SIG-M5 (cell line): Measurements from ENCODE around the gene SNX30.

ENCODE experiments used
- DNase-seq: peaks from one replicate; lab custom pipeline; 2025; lab: John Stamatoyannopoulos, UW

The SNX30 gene

DNA sequence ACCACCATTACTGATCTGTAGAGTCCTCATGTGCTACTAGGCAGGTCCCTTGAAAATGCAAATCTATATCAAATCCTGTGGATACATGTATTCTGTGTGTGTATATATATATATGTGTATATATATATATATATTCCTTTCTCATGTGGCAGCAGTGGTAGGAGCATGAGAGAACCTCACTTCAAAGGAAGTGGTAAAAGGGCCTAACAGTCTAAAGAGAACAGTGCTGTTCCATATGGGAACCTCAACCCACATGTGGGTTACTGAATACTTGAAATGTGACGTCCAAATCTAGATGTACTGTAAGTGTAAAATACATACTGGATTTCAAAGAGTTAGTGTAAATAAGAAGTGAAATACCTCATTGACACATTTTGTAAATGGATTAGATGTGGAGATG, 134.8 kb downstream of the SNX30 start:
- no peak for DNase-seq

DNA sequence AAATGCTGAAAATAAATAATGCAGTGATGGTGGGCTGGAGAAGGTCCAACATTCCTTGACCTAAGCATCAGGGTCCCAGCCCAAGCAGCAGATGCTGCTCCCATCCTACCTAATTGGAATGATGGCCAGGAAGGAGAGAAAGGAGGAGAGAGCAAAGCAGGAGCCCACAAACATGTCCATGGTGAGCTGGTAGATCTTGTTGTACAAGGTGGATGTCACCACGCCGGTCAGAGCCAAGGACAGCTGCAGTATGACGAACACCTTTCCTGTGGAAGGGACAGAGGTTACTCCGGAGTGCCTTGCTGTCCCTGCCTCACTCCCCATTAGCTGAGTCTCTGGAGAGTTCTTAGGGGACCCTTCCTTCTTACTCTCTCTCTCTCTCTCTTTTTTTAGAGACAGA, 135.8 kb downstream of the SNX30 start:
- DNase-seq, result no peak

DNA sequence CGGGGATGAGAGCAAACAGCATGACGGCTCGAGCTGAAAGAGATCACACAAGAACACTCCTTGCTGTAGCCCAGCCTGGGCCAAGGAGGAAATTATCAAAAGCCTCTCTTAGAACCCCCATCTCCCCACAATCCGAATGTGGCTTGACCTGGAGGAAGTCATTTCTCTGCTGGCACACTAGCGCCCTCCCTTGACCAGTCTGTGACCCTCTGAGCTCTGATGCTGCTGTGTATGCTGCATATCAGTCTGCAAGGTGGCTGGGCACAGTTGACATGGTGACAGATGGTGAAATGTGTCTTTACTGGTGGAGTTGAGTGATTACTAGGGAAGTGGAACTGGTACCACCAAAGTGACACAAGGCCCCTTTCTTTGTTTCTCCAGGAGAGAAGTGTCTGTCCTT, 136.8 kb downstream of the SNX30 start:
- no peak for DNase-seq

DNA sequence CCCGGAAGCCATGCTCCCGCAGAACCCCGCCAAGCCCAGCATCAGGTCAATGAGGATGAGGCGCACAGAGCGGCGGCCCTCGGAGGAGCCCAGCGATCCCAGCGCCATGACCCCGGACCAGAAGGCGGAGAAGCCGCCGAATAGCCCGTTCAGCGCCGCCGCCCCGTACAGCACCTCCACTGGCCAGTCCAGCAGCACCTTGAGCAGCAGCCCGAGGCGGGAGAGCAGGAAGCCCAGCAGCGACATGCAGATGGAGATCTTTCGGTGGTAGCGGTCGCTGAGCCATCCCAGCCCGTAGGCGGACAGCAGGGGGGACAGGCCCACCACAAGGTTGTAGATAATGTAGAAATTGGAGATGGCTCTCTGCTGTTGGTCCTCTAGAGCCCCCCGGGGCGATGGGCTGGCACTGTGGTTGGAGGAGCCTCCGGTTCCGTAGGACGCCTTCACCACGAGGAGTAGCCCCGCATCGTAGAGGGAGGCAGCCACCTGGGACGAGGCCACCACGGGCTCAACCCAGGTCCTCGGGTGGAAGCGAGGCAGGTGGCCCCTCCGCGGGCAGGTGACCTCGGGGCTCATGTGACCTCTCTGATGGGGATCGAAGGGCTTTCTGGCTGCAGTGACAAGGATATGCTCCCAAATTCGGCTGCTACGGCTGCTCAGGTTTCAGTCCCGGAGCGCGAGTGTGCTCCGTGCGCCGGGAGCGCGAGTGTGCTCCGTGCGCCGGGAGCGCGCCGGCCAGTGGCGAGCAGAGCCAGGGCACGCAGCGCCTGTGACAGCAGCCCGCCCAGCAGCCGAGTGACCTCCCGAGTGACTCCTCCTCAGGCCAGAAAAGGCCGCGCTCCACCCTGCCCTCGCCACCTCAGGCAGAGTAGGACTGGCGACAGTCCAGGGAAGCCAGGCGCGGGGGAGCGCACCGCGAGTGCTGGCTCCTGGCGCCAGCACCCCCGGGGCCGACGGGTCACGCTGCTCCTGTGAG, 139.8 kb downstream of the SNX30 start, which contains the start of gene SLC46A2:
Gene SLC46A2 (minus strand): TSS at position 771 of the 976 bp plus-strand sequence. CDS start 195 bp downstream, at position 576.
- no peak for DNase-seq

DNA sequence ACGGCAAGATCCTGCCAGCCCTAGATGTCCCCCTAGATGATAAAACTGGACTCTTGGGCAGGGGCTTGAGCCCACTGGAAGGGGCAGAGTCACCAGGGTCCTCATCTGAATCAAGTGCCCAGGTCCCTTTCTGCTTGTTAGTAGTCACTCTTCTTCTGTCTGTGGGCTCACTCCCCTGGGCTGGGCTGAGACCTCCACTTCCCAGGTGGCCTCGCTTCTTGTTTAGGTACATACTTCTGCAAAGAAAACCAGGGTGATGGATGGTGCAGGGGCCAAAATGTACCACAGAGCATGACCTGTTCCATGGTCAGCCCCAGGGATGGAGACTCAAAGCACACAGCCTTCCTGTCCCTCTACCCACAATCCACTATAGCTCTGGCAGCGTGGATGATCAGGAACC, 141.0 kb downstream of the SNX30 start:
- no peak for DNase-seq

DNA sequence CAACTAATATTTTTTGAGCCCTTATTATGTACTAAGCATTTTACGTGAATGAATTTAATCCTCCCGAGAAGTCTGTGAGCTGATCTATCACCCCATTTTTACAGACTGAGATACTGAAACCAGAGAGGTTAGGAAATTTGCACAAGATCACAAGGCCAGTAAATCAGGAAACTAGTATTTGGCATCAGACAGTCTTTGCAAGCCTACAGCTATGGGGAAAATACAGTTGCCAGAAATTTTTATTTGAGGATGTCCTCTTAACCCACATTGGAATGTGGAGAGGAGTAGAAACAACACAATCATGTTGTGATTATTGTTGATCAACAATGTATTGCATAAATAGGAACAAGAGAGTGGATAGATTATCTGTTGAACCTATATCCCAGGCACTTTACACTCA, 142.4 kb downstream of the SNX30 start:
- DNase-seq, result no peak

DNA sequence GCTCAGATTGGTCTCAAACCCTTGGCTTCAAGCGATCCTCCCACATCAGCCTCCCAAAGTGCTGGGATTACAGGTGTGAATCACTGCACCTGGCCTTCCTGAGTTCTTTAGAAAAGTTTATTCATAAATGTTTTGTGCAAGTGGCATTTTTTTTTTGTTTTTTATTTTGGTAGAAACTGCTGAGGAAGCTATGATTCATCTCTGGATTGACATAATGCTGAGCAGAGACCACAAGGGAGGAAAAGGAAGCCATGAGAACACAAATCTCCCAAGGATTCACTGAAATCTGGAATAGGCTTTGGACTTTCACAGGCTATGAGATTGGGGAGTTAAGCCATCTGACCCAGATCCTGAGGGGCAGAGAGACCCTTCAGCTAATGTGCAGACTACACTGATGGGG, 143.5 kb downstream of the SNX30 start:
- no peak for DNase-seq

DNA sequence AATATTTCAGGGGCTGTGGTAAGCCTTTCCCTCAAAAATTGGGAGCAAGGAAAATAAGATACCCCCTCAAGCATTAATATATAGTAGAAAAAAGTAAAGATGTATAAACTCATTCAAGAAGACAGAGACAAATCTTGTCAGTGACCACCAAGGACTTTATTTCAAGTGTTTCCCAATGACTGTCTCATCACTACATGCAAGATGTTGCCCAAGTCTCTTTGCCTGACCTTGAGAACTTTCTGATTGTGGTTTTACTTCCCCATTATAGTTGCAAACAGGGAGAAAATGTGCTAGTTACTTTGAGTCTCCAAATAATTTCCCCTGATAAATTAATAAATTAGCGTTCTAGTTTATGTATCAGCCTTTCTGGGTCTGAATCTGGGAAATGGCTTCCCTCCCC, 144.1 kb downstream of the SNX30 start:
- DNase-seq, result peak; percentile 66

DNA sequence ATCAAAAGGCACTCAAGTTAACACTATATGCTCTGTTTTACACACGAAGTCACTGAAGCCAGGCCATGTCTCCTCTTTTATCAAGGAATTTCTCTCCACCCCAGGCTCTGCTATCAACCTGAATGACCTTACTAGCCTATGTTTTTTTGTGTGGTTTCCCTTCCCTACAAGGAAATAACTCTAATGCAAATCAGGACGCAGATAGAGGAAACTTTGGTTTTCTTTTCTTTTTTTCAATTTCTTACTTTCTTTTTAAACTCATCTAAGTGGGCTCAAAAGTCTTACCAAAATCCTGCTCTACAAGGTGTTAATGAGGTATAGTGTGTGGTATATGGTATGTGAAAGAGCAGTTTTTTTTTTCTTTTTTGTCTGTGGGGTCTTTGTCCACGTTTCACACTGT, 145.6 kb downstream of the SNX30 start:
- DNase-seq, result no peak

DNA sequence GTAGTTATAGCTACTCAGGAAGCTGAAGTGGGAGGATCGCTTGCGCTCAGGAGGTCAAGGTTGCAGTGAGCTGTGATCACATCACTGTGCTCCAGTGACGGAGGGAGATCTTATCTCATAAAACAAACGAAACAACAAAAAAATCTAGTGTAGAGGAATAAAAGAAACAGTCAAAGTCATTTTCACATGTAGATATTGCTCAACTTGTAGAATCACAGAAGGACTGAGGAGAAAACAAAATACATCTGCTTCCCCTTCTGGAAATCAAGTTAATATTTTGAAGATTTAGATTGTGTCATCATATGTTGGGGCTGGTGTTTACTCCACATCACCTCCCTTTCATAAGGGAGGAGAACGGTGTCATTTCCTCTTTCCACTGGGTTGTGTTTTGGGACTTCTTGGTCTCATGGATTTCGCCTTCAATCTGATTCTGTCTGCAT, 148.3 kb downstream of the SNX30 start:
- no peak for DNase-seq

DNA sequence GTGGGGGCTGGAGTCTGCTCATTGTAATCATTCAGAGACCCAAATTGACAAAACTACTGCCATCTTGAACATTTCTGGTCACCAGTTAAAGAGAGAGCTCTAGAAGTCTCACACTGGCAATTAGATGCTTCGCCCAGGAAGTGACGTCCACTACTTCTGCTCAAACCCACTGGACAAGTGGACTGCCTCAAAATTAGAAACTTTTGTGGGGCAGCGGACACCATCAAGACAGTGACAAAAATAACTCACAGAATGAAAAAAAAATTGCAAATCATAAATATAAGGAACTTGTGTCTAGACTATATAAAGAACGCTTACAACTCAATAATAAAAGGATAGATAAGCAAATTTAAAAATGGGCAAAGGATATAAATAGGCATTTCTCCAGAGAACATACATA, 149.9 kb downstream of the SNX30 start:
- no peak for DNase-seq

DNA sequence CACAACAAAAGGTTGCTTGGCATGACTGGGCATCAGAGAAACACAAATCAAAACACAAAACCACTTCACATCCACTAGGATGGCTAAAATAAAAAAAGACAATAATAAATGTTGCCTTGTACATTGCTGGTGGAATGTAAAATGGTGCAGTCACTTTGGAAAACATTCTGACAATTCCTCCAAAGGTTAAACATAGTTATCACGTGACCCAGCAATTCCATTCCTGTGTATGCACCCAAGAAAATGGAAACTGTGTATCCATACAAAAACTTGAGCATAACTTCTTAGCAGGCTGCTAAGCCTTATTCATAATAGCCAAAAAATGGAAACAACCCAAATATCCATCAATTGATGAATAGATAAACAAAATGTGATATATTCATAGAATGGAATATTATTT, 150.3 kb downstream of the SNX30 start:
- no peak for DNase-seq

DNA sequence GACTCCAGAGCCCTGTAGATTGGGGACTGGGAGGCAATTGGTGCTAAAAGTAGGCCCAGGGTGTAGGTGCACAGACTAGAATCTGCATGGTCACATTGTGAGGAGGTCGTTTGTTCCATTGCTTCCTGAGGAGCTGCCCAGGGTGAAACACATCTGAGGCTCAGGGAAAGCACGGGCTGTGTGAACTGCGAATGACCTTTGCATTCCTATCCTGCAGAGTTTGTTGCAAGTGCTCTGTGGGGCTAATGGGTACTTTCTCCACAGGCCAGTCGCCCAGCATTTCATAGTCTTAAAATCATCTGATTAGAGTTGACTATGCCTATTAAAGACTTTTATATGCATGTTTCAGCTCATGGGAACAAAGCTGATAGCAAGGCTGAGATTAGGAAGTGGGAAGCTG, 154.5 kb downstream of the SNX30 start:
- no peak for DNase-seq

DNA sequence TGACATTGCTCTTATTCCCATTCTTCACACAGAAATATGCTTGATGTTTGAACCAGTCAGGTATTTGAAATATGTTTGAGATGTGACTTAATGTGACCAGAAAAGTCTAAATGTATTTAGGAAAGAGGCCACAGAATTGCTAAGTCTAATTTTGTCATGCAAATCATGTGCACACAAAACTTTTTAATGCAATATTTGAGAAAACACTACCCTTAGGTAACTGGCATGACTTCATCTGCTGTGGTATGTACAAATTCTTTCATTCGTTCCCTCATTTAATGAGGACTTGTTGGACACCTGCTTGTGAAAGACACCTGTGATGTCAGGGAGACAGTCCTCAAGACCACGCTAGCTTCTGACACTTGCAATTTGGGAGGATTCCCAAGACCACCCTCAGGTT, 161.2 kb downstream of the SNX30 start:
- DNase-seq, result no peak

DNA sequence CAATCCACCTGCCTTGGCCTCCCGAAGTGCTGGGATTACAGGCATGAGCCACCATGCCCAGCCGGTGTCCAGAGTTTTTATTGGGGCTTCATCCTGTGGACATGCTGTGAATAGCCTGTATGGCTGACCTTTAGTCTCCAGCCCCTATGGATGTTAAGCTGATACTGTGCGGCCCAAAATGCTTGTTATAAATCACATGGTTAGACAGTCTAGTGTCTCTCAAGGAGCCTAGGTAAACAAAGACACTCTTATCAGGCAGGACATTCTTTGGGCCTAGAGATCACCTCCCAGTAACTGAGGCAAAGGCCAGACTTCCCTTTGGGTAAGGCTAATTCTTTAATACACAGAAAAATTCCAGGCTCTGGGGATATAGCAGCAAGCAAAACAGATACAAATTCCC, 162.1 kb downstream of the SNX30 start:
- DNase-seq, result no peak

DNA sequence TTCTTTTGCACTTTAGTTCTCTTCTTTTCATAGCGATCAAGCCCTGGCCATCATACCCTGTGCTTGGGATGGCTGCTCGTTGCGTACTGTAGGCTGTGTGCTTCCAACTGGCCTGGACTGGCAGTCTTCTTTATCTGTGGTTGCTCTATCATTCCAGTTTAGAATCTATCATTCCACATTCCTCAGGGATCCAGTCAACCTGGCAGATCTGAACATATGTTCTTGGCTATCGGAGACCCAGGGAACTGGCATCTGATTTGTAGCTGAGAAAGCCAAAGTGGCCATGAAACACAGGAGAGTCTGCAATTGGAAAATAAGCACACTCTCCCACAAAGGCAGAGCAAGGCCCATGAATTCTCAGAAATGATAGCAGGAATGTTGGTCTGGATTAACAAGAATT, 162.8 kb downstream of the SNX30 start:
- DNase-seq, result no peak

DNA sequence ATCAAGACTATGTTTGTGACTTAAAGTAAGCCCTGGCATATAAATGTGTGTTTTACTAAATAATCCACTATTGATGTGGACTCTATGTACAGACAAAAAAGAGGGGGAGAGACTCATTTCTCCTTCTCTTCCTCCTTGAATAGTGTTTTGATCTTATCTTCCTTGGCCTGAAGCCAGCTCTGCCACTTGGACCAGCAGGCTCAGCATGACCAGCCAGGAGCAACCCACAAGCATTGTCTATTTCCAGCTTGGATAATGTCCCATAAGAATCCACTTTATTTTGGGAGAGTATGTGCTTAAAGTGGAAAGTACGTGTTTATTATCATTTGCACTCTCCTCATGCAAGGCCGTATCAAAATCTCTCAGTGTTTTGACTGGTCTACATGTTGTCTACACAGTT, 164.0 kb downstream of the SNX30 start:
- DNase-seq, result no peak

DNA sequence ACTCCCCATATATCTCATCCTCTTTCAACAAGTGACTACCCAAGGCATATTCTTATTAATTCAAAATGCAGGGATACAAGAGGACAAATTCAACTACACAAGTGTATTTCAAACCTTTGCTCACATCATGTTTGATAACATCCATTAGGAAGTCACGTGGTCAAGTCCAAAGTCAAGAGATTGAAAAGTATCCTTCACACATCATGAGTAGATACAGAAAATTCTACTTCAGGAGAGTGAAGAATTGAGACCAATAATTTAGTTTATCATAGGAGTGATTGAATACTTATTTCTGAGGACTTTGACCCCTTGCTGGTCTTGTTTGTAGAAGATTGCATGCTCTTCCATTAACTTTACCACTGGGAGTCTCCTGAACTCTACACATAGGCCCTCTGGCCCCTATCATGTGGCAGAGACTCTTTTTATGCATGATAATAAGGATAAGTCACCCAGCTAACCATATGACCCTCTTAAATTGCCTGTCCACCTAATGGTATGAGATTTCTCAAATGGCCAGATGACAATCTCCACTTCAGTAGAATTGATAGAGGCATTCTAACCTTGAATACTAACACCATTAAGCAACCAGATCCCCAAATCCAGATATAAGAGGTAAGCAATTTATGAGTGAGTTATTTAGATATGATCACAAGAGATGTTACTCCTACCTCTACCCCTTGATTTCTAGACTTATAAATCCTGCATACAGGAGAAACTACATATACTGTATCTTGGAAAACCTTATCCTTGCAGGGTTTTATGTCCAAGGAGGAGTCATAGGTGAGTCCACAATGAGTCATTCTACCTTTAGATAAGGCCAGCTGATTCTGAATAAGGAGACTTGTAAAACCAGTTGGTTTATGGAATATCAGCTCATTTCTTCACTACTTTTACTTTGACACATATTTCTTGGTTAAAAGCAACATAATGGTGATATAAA, 166.8 kb downstream of the SNX30 start:
- DNase-seq, result no peak

DNA sequence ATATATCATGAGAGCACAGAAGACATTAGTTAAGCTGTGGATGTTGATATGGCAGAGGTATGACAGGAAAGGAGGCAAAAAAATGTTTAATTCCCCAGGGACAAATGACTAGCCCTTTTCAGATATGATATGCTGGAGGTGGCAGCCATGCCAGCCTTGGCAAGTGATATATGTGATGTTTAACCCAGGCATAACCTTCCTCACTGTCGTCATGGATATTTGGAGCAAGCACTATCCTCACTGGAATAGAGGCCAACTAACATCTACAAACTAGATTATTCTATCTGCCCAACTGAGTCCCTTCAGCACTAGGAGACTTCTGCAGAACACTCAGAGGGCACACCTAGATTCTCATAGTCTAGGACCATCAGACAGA, 167.4 kb downstream of the SNX30 start:
- DNase-seq, result no peak

DNA sequence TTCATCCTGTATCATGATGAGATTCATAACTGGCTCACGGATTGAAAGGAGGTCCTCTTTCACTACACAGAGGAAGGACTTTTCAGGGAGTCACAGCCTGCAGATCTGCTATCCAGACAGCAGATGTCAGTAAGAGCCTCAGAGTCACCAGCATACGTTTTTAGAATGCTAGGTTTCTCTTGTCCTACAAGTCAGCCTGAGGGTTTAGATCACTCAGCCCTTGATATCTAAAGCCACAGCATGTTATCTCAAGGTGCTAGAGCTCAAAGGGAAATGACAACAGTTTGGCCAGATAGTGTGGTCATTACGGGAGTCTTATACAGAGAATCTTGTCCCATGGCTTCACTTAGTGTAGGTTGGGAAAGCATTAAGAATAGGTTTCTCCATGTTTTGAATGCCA, 171.0 kb downstream of the SNX30 start:
- no peak for DNase-seq
